Measurements from ENCODE around the gene DDX47.

Gene DDX47

DNA sequence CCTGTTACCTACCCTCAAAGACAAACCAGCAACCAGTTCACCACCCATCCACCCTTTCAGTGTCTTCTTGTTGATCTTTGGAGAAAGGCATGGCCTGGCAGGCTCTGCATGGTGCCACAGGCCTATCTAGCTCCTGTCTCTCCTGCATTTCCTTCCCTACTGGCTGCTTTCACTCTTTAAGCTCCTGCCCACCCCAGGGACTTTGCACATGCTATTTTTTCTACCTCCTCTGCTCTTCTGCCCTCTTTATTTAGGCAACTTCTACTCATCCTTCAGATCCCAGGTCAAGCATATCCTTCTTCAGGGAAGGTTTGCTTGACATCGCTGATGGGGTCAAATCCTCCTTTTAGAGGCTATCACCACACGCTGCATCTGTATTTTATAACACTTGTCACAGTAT lies 51.1 kb downstream of the DDX47 start:
- TF ChIP-seq, protein P1, sequence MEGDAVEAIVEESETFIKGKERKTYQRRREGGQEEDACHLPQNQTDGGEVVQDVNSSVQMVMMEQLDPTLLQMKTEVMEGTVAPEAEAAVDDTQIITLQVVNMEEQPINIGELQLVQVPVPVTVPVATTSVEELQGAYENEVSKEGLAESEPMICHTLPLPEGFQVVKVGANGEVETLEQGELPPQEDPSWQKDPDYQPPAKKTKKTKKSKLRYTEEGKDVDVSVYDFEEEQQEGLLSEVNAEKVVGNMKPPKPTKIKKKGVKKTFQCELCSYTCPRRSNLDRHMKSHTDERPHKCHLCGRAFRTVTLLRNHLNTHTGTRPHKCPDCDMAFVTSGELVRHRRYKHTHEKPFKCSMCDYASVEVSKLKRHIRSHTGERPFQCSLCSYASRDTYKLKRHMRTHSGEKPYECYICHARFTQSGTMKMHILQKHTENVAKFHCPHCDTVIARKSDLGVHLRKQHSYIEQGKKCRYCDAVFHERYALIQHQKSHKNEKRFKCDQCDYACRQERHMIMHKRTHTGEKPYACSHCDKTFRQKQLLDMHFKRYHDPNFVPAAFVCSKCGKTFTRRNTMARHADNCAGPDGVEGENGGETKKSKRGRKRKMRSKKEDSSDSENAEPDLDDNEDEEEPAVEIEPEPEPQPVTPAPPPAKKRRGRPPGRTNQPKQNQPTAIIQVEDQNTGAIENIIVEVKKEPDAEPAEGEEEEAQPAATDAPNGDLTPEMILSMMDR (IDR thresholded peaks at IDR 0.05): no peak
- TF ChIP-seq ZFX (IDR thresholded peaks at IDR 0.05; ENCODE audit: borderline replicate concordance): no peak
- H3K27ac ChIP-seq: no peak overlapping the region

DNA sequence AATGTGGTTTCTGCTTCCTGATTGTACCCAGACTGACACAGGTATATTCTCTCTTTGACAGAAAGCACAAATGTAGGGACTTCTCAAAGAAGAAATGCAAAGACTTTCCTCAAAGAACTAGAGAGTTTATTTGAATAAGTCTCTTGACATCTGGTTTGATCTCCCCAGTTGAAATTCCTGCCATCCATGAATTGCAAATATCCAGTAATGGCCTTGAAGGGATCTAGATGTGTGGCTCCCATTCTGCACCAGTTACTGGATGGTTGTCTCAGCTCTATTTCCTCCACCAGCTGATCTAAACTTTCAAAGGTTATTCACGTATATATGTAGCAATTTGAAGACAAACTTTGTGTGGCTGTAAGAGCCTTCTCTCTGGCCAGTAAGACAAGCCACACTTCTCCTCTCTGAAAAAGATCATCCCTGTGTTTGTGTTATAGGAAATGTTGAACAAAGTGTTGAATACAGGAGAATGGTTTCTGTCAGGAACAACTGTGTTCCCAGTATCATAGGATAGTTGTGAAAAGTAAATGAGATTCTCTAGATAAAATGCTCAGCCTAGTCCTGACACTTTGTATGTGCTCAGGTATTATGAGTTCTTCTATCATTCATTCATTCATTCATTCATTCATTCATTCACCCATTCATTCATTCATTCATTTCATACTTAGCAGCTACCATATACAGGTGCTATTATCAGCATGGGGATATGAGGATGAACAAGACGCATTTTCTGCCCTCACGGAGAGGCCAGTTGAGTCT lies 55.5 kb downstream of the DDX47 start:
- no peak for TF ChIP-seq ZFX (IDR thresholded peaks at IDR 0.05; ENCODE audit: borderline replicate concordance)
- TF ChIP-seq, protein P1 (IDR thresholded peaks at IDR 0.05): no peak
- no peak overlapping the region for H3K27ac ChIP-seq

DNA sequence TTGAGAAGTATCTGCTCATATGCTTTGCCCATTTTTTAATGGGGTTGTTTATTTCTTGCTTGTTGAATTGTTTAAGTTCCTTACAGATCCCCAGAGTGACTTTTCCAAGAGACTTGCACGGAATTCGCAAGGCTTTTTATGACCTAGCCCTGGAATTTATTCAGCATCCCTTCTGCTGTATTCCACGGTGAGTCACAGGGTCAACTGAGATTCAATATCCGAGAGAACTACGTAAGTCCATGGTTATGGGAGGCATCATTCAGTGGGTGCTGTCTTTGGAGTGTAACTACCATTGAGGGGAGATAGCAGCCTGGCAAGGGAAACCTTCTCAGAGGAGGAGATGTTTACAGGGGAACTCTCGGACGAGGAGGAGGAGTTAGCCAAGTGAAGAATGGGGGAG lies 57.3 kb downstream of the DDX47 start:
- TF ChIP-seq, protein P1 (IDR thresholded peaks at IDR 0.05): no peak
- TF ChIP-seq ZFX (IDR thresholded peaks at IDR 0.05; ENCODE audit: borderline replicate concordance): no peak
- H3K27ac ChIP-seq: peak overlapping the region; percentile 79; the same call in 1 of the 2 replicates

DNA sequence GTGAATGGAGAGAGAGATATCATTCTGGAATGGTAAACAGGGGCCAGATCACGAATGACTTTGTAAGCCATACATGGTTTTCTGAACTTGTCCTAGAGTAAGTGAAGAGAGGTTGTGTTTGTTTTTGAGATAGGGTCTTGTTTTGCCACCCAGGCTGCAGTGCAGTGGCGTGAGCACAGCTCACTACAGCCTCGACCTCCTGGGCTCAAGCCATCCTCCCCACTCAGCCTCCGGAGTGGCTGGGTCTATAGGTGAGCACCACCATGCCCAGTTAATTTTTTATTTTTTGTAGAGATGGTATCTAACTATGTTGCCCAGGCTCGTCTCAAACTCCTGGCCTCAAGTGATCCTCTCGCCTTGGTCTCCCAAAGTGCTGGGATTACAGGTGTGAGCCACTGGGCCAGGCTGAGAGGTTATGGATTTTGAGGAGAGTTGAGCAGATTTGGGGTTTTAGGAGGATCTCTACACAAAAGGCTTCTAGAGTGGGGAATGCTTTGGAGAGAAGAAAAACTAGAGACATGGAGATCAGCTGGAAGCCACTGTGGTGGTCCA lies 58.5 kb downstream of the DDX47 start:
- H3K27ac ChIP-seq: peak overlapping the region; percentile 79

DNA sequence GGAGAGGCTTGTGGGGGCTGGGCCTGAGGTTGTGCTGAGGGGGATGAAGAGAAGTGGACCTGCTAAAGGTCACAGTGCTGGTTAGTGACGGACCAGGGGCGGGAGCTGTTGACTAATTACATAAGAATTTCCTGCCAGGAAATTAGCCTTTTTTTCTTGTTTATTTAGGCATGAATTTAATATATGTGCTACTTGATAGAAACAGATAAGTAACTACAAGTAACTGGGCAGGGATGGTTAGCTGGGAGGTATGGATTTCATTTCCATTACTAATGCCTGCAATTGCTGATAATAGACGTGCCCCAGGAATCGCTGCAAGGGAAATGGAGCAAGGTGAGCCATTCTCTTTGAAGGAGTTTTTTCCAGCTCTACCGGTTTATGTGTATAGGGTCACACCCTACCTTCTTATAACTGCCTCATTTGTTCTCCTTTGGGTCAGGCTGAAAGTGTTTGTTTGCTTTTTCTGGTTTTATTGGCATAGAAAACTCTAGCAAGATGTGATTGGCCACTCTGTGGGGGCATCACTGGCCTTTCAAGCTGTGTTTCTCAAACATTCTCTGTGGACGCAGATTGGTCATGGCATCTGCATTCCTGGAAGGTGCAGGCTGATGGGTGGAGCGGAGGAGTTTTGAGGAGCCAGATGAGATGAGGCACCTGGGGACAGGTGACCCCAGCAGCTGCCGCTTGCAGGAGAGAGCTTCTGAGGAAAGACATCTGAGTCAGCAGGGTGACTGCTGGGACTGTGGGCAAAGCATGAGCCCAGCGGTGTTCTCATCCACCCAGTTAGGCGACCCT lies 59.2 kb downstream of the DDX47 start:
- TF ChIP-seq, protein P1 (IDR thresholded peaks at IDR 0.05): no peak
- TF ChIP-seq ZFX (IDR thresholded peaks at IDR 0.05; ENCODE audit: borderline replicate concordance): no peak
- peak overlapping the region; percentile 79 for H3K27ac ChIP-seq

More for the DNA sequence above, 58.5 kb downstream of the DDX47 start:
- TF ChIP-seq ZFX (IDR thresholded peaks at IDR 0.05; ENCODE audit: borderline replicate concordance): no peak
- TF ChIP-seq, protein P1 (IDR thresholded peaks at IDR 0.05): no peak

DNA sequence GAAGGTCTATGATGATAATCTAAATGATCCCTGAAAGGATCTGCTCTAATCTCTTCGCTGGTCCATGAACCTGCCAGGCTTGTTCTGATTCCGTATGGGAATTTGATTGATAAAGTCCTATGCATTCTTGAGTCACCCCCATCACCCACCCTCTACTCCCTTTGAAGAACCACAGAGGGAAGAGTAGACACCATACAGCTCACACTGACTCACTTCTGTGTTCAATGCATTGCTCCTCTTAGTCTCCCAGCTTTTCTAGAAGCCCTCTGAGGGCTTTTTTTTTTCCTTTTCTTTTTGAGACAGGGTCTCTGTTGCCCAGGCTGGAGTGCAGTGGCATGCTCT lies 59.8 kb downstream of the DDX47 start:
- H3K27ac ChIP-seq: peak overlapping the region; percentile 79
- TF ChIP-seq ZFX (IDR thresholded peaks at IDR 0.05; ENCODE audit: borderline replicate concordance): no peak
- TF ChIP-seq, protein P1 (IDR thresholded peaks at IDR 0.05): no peak

All from 22Rv1 (cell line).